ENCODE data around the gene MORN1.

MORN1 gene

GRCh38 chr1:2347409-2347785 lies 44.0 kb downstream of the MORN1 start:
- no peaks in the 10 kb centered on the region for H3F3A ChIP-seq (ENCODE audit: low read depth)
- TF ChIP-seq CTCF (conservative IDR thresholded peaks at IDR 0.05; ENCODE audit: low read length) = no peak
- TF ChIP-seq EZH2phosphoT487 (IDR thresholded peaks at IDR 0.05; ENCODE audit: borderline replicate concordance) = no peak
- no peaks in the 10 kb centered on the region for H3K9me3 ChIP-seq (ENCODE audit: insufficient read depth, low read depth, low read length)
- no peaks in the 10 kb centered on the region for H3K79me2 ChIP-seq (ENCODE audit: insufficient read depth, low read length)
- no peak overlapping the region for H3K4me2 ChIP-seq (ENCODE audit: low read depth, low read length, poor library complexity, severe bottlenecking)
- no peaks in the 10 kb centered on the region for H3K36me3 ChIP-seq (ENCODE audit: insufficient read depth, low read length)
- H3K4me1 ChIP-seq (ENCODE audit: insufficient read depth, low read length, poor library complexity, severe bottlenecking) = no peaks in the 10 kb centered on the region
- H3K4me3 ChIP-seq (ENCODE audit: low read length, poor library complexity, severe bottlenecking) = no peak overlapping the region
- H3K9me2 ChIP-seq (replicated peaks; ENCODE audit: low read depth, low read length) = no peaks in the 10 kb centered on the region
- H3K9ac ChIP-seq (ENCODE audit: low read depth, low read length, poor library complexity, severe bottlenecking) = no peak overlapping the region
- no peaks in the 10 kb centered on the region for H3K27me3 ChIP-seq (ENCODE audit: insufficient read depth, low read length, poor library complexity, severe bottlenecking)
- H2AFZ ChIP-seq (ENCODE audit: low read length) = no peak overlapping the region
- no peaks in the 10 kb centered on the region for H4K20me1 ChIP-seq (ENCODE audit: insufficient read depth, low read length, poor library complexity, severe bottlenecking)

- no peaks in the 10 kb centered on the region for H3K9me3 ChIP-seq (ENCODE audit: insufficient read depth, low read depth, low read length)
- no peaks in the 10 kb centered on the region for H3K79me2 ChIP-seq (ENCODE audit: insufficient read depth, low read length)
- TF ChIP-seq CTCF (conservative IDR thresholded peaks at IDR 0.05; ENCODE audit: low read length) = no peak
- no peak for TF ChIP-seq EZH2phosphoT487 (IDR thresholded peaks at IDR 0.05; ENCODE audit: borderline replicate concordance)
- no peak overlapping the region for H2AFZ ChIP-seq (ENCODE audit: low read length)
- no peak overlapping the region for H3K4me3 ChIP-seq (ENCODE audit: low read length, poor library complexity, severe bottlenecking)
- no peak overlapping the region for H3K9ac ChIP-seq (ENCODE audit: low read depth, low read length, poor library complexity, severe bottlenecking)
- no peaks in the 10 kb centered on the region for H4K20me1 ChIP-seq (ENCODE audit: insufficient read depth, low read length, poor library complexity, severe bottlenecking)
- H3K4me2 ChIP-seq (ENCODE audit: low read depth, low read length, poor library complexity, severe bottlenecking) = no peak overlapping the region
- H3F3A ChIP-seq (ENCODE audit: low read depth) = no peaks in the 10 kb centered on the region
- no peaks in the 10 kb centered on the region for H3K9me2 ChIP-seq (replicated peaks; ENCODE audit: low read depth, low read length)
- H3K4me1 ChIP-seq (ENCODE audit: insufficient read depth, low read length, poor library complexity, severe bottlenecking) = no peaks in the 10 kb centered on the region
- no peaks in the 10 kb centered on the region for H3K36me3 ChIP-seq (ENCODE audit: insufficient read depth, low read length)
- no peaks in the 10 kb centered on the region for H3K27me3 ChIP-seq (ENCODE audit: insufficient read depth, low read length, poor library complexity, severe bottlenecking)
Measured at GRCh38 chr1:2346691-2347408, 44.5 kb downstream of the MORN1 start.

GRCh38 chr1:2345297-2346075 lies 45.9 kb downstream of the MORN1 start:
- Histone ChIP-seq H3K4me2 (ENCODE audit: low read depth, low read length, poor library complexity, severe bottlenecking) (no peak overlapping the region), H3K9ac (ENCODE audit: low read depth, low read length, poor library complexity, severe bottlenecking) (no peak overlapping the region), H3K4me1 (ENCODE audit: insufficient read depth, low read length, poor library complexity, severe bottlenecking) (no peaks in the 10 kb centered on the region)

More at GRCh38 chr1:2345297-2346075, 45.9 kb downstream of the MORN1 start:
- H3F3A ChIP-seq (ENCODE audit: low read depth) = no peaks in the 10 kb centered on the region
- no peaks in the 10 kb centered on the region for H3K27me3 ChIP-seq (ENCODE audit: insufficient read depth, low read length, poor library complexity, severe bottlenecking)
- no peaks in the 10 kb centered on the region for H4K20me1 ChIP-seq (ENCODE audit: insufficient read depth, low read length, poor library complexity, severe bottlenecking)
- no peak overlapping the region for H2AFZ ChIP-seq (ENCODE audit: low read length)
- no peaks in the 10 kb centered on the region for H3K9me2 ChIP-seq (replicated peaks; ENCODE audit: low read depth, low read length)
- H3K9me3 ChIP-seq (ENCODE audit: insufficient read depth, low read depth, low read length) = no peaks in the 10 kb centered on the region
- H3K4me3 ChIP-seq (ENCODE audit: low read length, poor library complexity, severe bottlenecking) = no peak overlapping the region
- TF ChIP-seq EZH2phosphoT487 (IDR thresholded peaks at IDR 0.05; ENCODE audit: borderline replicate concordance) (no peak), CTCF (conservative IDR thresholded peaks at IDR 0.05; ENCODE audit: low read length) (no peak)
- no peaks in the 10 kb centered on the region for H3K36me3 ChIP-seq (ENCODE audit: insufficient read depth, low read length)
- H3K79me2 ChIP-seq (ENCODE audit: insufficient read depth, low read length) = no peaks in the 10 kb centered on the region
